Ovary (tissue), 9 donors: ENCODE data around the gene MAP1LC3A. TPM values are rescaled to one million over a fixed set of nuclear protein-coding genes. Genes with fewer than 3 reads are reported as not detected.
A peak's percentile ranks its signal among the peaks of the same experiment; 100 is the strongest.

Experiments used
- DNase-seq, 5 donors: peaks; one replicate each; pipeline ENCODE4 v3.0.0-alpha.2; 2019 to 2020
- H3K27ac ChIP-seq, 2 donors: fragments of 200-600 bp; one replicate each; pipeline versions ENCODE4 v1.5.1 to v1.8.0; 2019 to 2022
- H3K27me3 ChIP-seq: fragments of 200-600 bp; one replicate; pipeline ENCODE4 v1.8.0; 2022
- H3K36me3 ChIP-seq: fragments of 200-600 bp; sonication (generic); one replicate; pipeline ENCODE4 v1.5.1; 2019
- H3K4me1 ChIP-seq: one replicate; pipeline ENCODE4 v1.8.1; 2013; ENCODE audit warnings: mild to moderate bottlenecking, moderate library complexity; ENCODE audit not compliant: insufficient read depth
- H3K4me3 ChIP-seq: fragments of 200-600 bp; sonication (generic); one replicate; pipeline ENCODE4 v1.5.1; 2017
- H3K9me3 ChIP-seq, 2 donors: fragments of 200-600 bp in 1 of 2; sonication (generic) in 1 of 2; one replicate each; pipeline versions ENCODE4 v1.5.1 to v1.8.1; 2013 to 2019; ENCODE audit warnings: mild to moderate bottlenecking in 1 of 2, moderate library complexity in 1 of 2
- CTCF ChIP-seq, 3 donors: fragments of 450-650 bp in 2 of 3; fragments of 200-600 bp in 1 of 3; IDR thresholded peaks; one replicate each; pipeline versions ENCODE4 v1.5.1 to v1.8.0; 2016 to 2022; ENCODE audit warnings: antibody characterized with exemption in 3 of 3, mild to moderate bottlenecking in 1 of 3
- EP300 ChIP-seq: sonication (generic); formaldehyde crosslinking; IDR thresholded peaks from one replicate; pipeline ENCODE4 v1.6.1; 2017; ENCODE audit warnings: antibody characterized with exemption
- POLR2A ChIP-seq: fragments of 450-650 bp; IDR thresholded peaks from one replicate; pipeline ENCODE4 v1.6.1; 2017; ENCODE audit warnings: antibody characterized with exemption, mild to moderate bottlenecking, moderate library complexity
- WGBS, 3 donors: extraction: QIAGEN DNeasy Blood & Tissue Kit in 1 of 3; methylation state at CpG; one replicate each; pipeline versions ENCODE4 v1.1.5 to v1.1.7; 2013 to 2017; 5-methylcytosine and 5-hydroxymethylcytosine counted together
- intact Hi-C, 4 donors: fragments of 100-400 bp; cut with DNase I; formaldehyde crosslinking; loops; one replicate each; pipeline versions ENCODE4 v1.11.0 to v1.15.1; 2022 to 2023
- polyA plus RNA-seq, 2 donors: library from polyadenylated mRNA; stranded (reverse); fragments of 200-250 nt in 1 of 2; fragments of 350-450 nt in 1 of 2; fragmentation: Illumina TruSeq in 1 of 2; extraction: RNeasy Lipid Tissue Mini Kit (QIAGEN cat#74804) in 1 of 2; gene quantifications; one replicate each; pipeline ENCODE4 v1.2.3, GENCODE V29; 2013 to 2014
- total RNA-seq, 7 donors: library from RNA; depleted of rRNA in 2 of 7; stranded (reverse); fragments of >200 nt in 2 of 7; fragmentation: NEBNext Ultra II Directional in 3 of 7; extraction: Animal tissue kit (Norgen Biotek cat#: 25700) in 3 of 7; gene quantifications; one replicate each; pipeline versions ENCODE4 v1.1.0 to v1.2.4, GENCODE V29; 2016 to 2023
- donor health status: DM: no; HTN: no; CAD: no; lungs with moderate emphysema.
- donor health status: DM: no; HTN: no; CAD: no.
- donor health status: Bipolar disorder and iron deficiency.
- donor health status: DM: yes; HTN: yes; CAD: no.
- donor health status: DM: no; HTN: no; CAD: no.
- donor health status: DM: yes; HTN: yes; CAD: no.

Gene MAP1LC3A
- total and polyA plus RNA-seq, 9 donors, result 3.4 to 66.1 (median 36.0) TPM

- WGBS, 3 donors, result 93 to 96% (median 94%) methylated on average over 4 of the region's 4 CpGs
- no peaks in the 10 kb centered on the region for H3K9me3 ChIP-seq
- TF ChIP-seq CTCF (IDR thresholded peaks at IDR 0.05) (no peak), EP300 (no peak), POLR2A (no peak)
- no peak for DNase-seq
- H3K4me3 ChIP-seq, result no peak overlapping the region
- no peaks in the 10 kb centered on the region for H3K36me3 ChIP-seq
- intact Hi-C loops, result no loop called here
- H3K27me3 ChIP-seq, result no peaks in the 10 kb centered on the region
- H3K4me1 ChIP-seq, result peaks cover 13% of the 10 kb centered on the region
- no peak overlapping the region for H3K27ac ChIP-seq
Observed at GRCh38 chr20:34582911-34583310, 24.4 kb downstream of the MAP1LC3A start.

- no peaks in the 10 kb centered on the region for H3K9me3 ChIP-seq
- no peak overlapping the region for H3K4me3 ChIP-seq
- H3K36me3 ChIP-seq, result no peaks in the 10 kb centered on the region
- DNase-seq, result no peak
- WGBS, 3 donors, result 86 to 89% (median 89%) methylated on average over 6 of the region's 6 CpGs
- H3K27ac ChIP-seq, result no peak overlapping the region
- TF ChIP-seq CTCF (IDR thresholded peaks at IDR 0.05) (no peak), EP300 (no peak), POLR2A (no peak)
- no peaks in the 10 kb centered on the region for H3K27me3 ChIP-seq
- peaks cover 13% of the 10 kb centered on the region for H3K4me1 ChIP-seq
- intact Hi-C loops, result no loop called here
Observed at GRCh38 chr20:34583544-34583943, 25.0 kb downstream of the MAP1LC3A start.

- intact Hi-C loops, result no loop called here
Observed at GRCh38 chr20:34585019-34585418, 26.5 kb downstream of the MAP1LC3A start.

GRCh38 chr20:34586488-34587163 is 28.1 kb downstream of the MAP1LC3A start:
- DNase-seq, result no peak
- H3K9me3 ChIP-seq, result no peaks in the 10 kb centered on the region
- H3K27me3 ChIP-seq, result no peaks in the 10 kb centered on the region
- no peak overlapping the region for H3K27ac ChIP-seq
- TF ChIP-seq CTCF (IDR thresholded peaks at IDR 0.05), result no peak
- TF ChIP-seq EP300, result no peak
- no peak for TF ChIP-seq POLR2A
- peaks cover 13% of the 10 kb centered on the region for H3K4me1 ChIP-seq
- 41 to 63% (median 54%) methylated on average over 9 of the region's 9 CpGs for WGBS, 3 donors
- H3K4me3 ChIP-seq, result no peak overlapping the region
- intact Hi-C loops, result no loop called here
- no peaks in the 10 kb centered on the region for H3K36me3 ChIP-seq

More at GRCh38 chr20:34585019-34585418, 26.5 kb downstream of the MAP1LC3A start:
- Histone ChIP-seq H3K27ac (peak overlapping the region in 1 of 2 donors; percentile 9), H3K4me3 (no peak overlapping the region), H3K9me3 (no peaks in the 10 kb centered on the region), H3K4me1 (peaks cover 13% of the 10 kb centered on the region), H3K27me3 (no peaks in the 10 kb centered on the region), H3K36me3 (no peaks in the 10 kb centered on the region)
- DNase-seq, result no peak
- 84 to 95% (median 85%) methylated on average over 5 of the region's 5 CpGs for WGBS, 3 donors
- TF ChIP-seq CTCF (IDR thresholded peaks at IDR 0.05) (no peak), EP300 (no peak), POLR2A (no peak)
